SJCRH30 (cell line): Measurements from ENCODE around the gene PEX14. TPM values are rescaled to one million over a fixed set of nuclear protein-coding genes. Genes with fewer than 3 reads are reported as not detected.
A peak's percentile ranks its signal among the peaks of the same experiment; 100 is the strongest.

Experiments used
- DNase-seq, 2 experiments: peaks; one replicate each; pipeline ENCODE4 v3.0.0-alpha.2; 2015 to 2020
- H3K27ac ChIP-seq: fragments of 250-450 bp; sonication (Bioruptor Pico); 2 replicates; pipeline ENCODE4 v1.5.1; 2020; ENCODE audit warnings: mild to moderate bottlenecking, moderate library complexity
- H3K27me3 ChIP-seq: fragments of 250-450 bp; sonication (Bioruptor Pico); 2 replicates; pipeline ENCODE4 v1.5.1; 2020; ENCODE audit warnings: mild to moderate bottlenecking, moderate library complexity
- H3K36me3 ChIP-seq: fragments of 250-450 bp; sonication (Bioruptor Pico); 2 replicates; pipeline ENCODE4 v1.5.1; 2020; ENCODE audit warnings: mild to moderate bottlenecking, moderate library complexity
- H3K4me1 ChIP-seq: fragments of 250-450 bp; sonication (Bioruptor Pico); 2 replicates; pipeline ENCODE4 v1.5.1; 2020; ENCODE audit warnings: mild to moderate bottlenecking, moderate library complexity
- H3K4me3 ChIP-seq: fragments of 250-450 bp; sonication (Bioruptor Pico); 2 replicates; pipeline ENCODE4 v1.5.1; 2020; ENCODE audit warnings: mild to moderate bottlenecking, moderate library complexity
- H3K9me3 ChIP-seq: fragments of 250-450 bp; sonication (Bioruptor Pico); replicated peaks from 2 replicates; pipeline ENCODE4 v1.5.1; 2020; ENCODE audit warnings: mild to moderate bottlenecking, moderate library complexity
- total RNA-seq: library from RNA; depleted of rRNA; stranded (reverse); fragments of >200 nt; shearing (Covaris generic); gene quantifications from 2 replicates; pipeline ENCODE4 v1.2.3, GENCODE V29; 2014

Gene PEX14
- total RNA-seq, 1 experiment from 2014 or later = 14.6 TPM

DNA sequence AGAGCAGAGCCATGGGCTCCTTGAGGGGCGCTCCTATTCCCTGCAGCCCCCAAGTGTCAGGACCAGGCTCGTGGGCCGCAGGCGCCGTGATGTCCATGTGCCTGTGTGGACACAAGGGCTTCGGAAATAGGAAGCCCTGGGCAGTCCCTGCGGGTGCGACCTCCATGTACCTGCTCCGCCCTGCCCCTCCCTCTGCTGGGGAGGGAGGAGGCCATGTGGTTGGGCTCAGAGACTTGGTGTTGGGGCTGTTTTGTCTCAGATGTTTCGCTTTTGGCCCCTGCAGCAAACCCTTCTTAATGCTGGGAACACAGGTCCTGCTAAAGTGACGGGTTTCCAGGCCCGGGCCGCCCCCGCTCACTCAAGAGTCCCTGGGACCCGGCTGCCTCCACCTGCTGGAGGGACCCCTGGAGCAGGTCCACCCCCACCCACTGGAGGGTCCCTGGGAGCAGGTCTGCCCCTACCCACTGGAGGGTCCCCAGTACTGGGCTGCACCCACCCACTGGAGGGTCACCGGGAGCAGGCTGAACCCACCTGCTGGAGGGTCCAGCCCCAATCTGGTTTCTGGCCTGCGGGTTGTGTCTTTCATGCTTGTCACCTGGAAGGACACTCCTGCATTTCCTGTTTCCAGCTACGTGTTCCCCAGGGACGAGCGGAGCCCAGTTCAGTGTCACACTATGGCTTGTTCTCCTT is 156.5 kb downstream of the PEX14 start:
- peaks cover 12% of the 10 kb centered on the region for H3K4me1 ChIP-seq

DNA sequence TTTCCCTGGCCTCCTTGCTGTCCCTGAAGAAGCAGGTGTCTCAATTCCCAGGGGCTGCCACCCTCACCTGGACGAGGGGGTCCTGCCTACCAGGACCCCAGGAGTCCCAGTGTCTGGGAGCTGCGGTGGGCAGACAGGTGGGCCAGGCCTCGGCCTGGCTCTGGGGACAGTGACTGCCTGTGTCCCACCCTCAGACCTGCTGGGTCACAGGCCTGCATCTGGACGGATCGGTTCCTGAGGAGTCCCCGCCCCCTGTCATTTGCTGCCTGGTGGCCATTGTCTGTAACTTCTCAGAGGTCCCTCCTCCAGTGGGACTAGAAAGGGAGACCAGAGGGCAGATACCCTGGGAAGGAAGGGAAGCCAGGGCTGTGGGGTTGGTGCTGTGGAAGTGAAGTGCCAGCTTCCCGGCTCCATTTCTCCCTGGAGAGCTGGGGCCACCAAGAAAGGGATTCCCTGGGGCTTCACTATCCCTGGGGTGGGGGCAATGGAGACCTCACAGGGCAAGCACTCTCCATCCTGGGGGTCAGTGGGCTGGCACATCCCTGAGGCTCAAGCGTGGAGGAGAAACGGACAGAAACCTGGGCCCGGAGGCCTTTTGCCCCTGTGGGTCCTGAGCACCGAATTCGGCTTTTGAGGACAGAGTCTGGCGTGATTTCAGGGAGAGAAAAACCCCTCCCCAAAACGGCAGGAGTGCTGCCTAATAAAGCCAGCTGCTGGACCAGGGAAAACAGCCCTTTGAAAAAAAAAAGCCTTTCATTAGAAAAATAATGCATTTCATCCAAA is 157.3 kb downstream of the PEX14 start:
- H3K27ac ChIP-seq = no peak overlapping the region
- no peak for DNase-seq
- H3K36me3 ChIP-seq = no peaks in the 10 kb centered on the region
- H3K27me3 ChIP-seq = no peaks in the 10 kb centered on the region
- no peak overlapping the region for H3K4me3 ChIP-seq
- peaks cover 16% of the 10 kb centered on the region for H3K4me1 ChIP-seq
- H3K9me3 ChIP-seq = no peaks in the 10 kb centered on the region

More for the DNA sequence above, 156.5 kb downstream of the PEX14 start:
- no peaks in the 10 kb centered on the region for H3K9me3 ChIP-seq
- no peak for DNase-seq
- no peak overlapping the region for H3K27ac ChIP-seq
- H3K4me3 ChIP-seq = no peak overlapping the region
- H3K27me3 ChIP-seq = no peaks in the 10 kb centered on the region
- no peaks in the 10 kb centered on the region for H3K36me3 ChIP-seq

DNA sequence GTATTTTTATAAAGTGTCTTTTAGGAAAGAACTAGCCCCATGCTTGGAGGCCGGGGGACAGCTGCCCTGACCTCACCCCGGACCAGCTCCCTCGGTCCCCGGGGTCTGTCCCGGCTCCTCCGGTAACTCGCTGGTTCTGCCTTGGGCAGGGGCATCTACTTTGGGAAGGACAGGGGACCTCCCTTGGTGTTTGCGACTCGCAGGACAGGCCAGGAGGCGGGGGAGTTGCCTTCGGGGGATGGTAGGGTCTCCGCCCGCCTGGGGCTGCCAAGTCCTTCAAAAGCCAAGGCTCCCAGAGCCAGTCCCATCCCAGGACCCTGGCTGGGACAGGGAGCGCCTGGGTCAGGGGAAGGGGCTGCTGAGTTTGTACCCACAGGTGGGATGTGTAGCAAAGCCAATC is 157.9 kb downstream of the PEX14 start:
- no peak for DNase-seq
- no peak overlapping the region for H3K4me3 ChIP-seq
- H3K27ac ChIP-seq = no peak overlapping the region
- H3K4me1 ChIP-seq = peaks cover 22% of the 10 kb centered on the region
- H3K9me3 ChIP-seq = no peaks in the 10 kb centered on the region
- no peaks in the 10 kb centered on the region for H3K36me3 ChIP-seq
- no peaks in the 10 kb centered on the region for H3K27me3 ChIP-seq

DNA sequence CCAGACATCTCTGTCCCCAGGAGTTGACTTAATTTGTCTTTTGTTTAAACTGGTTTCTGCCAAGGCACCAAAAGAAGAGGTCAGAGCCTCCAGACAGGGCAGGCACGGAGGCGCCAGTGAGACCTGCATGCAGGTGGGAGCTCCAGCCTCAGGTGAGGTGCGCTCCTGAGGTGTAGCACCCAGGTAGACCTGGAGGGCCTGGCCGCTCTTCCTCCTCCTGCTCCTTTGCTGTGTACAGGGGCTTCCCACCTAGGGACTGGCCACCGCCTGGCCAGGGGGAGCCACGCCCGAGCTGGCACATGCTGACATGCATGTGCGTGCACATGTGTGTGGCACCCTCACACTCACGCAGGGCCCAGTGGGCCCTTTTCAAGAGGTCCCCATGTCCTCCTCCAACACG is 158.7 kb downstream of the PEX14 start:
- no peak overlapping the region for H3K4me3 ChIP-seq
- no peaks in the 10 kb centered on the region for H3K9me3 ChIP-seq
- no peak for DNase-seq
- no peaks in the 10 kb centered on the region for H3K27me3 ChIP-seq
- no peaks in the 10 kb centered on the region for H3K36me3 ChIP-seq
- H3K4me1 ChIP-seq = peaks cover 22% of the 10 kb centered on the region
- H3K27ac ChIP-seq = no peak overlapping the region

DNA sequence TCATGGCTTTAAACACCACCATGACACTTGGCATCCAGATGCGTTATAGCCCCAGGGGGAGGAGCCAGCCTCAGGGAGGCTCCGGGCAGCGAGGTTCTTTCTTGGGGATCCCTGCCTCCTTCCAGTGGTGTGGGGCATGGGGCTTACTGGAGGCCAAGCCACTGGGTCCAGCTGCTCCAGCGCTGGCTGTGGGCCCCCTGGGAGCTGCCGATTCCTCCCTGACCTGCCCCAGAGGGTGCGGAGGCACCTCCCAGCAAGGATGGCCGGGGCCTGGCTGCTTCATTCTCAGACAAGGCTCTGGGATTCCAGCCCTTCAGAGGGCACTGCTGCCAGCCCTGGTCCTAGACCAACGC is 159.3 kb downstream of the PEX14 start:
- Histone ChIP-seq H3K9me3 (no peaks in the 10 kb centered on the region), H3K27ac (no peak overlapping the region), H3K4me1 (peaks cover 22% of the 10 kb centered on the region), H3K36me3 (no peaks in the 10 kb centered on the region), H3K4me3 (no peak overlapping the region), H3K27me3 (no peaks in the 10 kb centered on the region)
- DNase-seq = no peak

DNA sequence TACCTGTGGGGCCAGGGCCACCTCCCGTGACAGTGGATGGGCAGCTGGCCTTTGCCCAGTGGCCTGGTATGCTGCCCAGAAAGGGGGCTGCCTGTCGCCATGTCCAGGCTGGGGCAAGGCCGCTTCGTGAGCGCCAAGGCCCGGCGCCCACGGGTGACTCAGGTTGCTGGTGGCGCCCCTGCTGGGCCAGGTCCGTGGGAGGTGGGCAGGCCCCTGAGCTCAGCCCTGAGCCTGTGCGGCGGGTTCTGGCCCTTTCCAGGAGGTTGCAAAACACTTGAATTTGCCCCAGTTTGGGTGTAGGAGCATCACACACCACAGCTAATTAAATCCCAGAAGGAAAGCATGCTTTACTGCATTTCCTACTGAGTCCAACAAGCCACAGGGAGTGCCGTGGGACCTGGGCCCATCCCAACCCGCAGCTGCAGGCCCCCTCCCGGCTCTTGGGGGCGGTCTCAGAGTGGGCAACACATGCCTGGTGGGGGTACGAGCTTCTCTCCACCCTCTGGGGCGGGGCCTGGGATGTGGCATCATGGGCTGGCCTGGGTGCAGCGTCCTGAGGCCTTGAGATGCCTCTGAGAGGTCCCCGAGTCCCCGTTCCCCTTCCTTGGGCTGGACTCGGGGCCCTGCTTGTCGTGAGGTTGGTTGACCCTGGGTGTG is 159.8 kb downstream of the PEX14 start:
- H3K4me3 ChIP-seq = no peak overlapping the region
- H3K4me1 ChIP-seq = peaks cover 22% of the 10 kb centered on the region
- H3K27me3 ChIP-seq = no peaks in the 10 kb centered on the region
- no peaks in the 10 kb centered on the region for H3K36me3 ChIP-seq
- DNase-seq = peak; percentile 56 to 59
- H3K9me3 ChIP-seq = no peaks in the 10 kb centered on the region
- no peak overlapping the region; the same call in 1 of the 2 replicates for H3K27ac ChIP-seq

DNA sequence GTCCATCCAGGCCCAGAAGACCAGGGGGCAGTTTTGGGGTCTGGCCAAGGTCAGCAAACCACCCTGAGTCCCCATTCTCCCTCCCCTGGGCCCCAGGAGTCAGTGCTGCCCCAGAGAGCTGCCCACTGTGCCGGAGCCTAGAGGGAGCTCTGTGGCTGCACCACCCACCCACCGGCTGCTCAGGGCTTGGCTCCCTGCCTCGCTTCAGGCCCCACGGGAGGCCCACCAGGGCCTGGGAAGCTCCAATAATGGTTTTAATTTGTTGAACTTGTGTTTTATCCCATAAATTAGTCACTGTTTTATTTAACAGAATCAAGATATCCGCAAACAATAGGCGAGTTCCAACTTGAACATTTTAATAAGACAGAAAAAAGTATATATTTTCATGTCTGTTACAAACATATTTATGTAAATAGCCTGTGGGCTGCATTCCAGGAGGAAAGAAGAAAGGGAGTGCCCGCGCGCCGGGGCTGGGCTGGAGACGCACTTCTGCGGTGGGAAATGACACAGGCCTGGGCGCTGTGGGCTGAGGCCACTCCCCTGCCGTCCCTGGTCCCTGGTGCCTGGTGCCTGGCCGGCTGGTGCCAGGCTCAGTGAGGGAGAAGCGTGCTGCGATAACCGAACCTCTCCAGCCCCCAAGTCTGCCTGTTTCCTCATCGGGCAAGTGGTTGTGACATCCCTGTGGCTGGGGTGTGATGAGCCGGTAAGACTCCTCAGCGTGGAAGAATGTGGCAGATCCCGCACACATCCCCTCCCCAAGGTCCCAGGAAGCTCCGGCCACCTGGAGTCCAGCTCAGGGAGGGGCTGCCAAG is 160.5 kb downstream of the PEX14 start:
- peak; percentile 60 to 67 for DNase-seq
- no peaks in the 10 kb centered on the region for H3K27me3 ChIP-seq
- H3K4me1 ChIP-seq = peaks cover 24% of the 10 kb centered on the region
- H3K36me3 ChIP-seq = no peaks in the 10 kb centered on the region
- H3K9me3 ChIP-seq = no peaks in the 10 kb centered on the region
- H3K4me3 ChIP-seq = no peak overlapping the region
- no peak overlapping the region; the same call in 1 of the 2 replicates for H3K27ac ChIP-seq

DNA sequence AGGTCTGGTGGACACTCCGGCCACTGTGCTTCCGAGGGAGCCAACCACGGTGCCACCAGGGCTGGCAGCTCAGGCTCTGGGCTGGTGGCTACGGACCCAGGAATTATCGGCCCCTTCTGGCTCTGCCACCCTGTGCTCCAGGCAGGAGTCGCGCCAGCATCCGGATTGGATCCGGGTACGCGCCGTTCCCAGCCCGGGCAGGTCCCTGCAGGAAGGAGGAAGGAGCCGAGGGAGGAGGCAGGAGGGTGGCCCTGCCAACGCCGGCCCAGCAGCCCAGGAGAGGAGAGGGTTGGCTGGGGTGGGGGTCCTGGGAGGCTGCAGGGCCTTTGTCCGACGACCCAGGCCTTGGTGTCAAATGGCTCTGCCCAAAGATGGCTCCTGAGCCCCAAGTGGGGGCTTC is 161.2 kb downstream of the PEX14 start:
- H3K4me1 ChIP-seq = peaks cover 25% of the 10 kb centered on the region
- no peaks in the 10 kb centered on the region for H3K36me3 ChIP-seq
- no peaks in the 10 kb centered on the region for H3K9me3 ChIP-seq
- no peak overlapping the region for H3K4me3 ChIP-seq
- no peaks in the 10 kb centered on the region for H3K27me3 ChIP-seq
- DNase-seq = no peak
- no peak overlapping the region for H3K27ac ChIP-seq

DNA sequence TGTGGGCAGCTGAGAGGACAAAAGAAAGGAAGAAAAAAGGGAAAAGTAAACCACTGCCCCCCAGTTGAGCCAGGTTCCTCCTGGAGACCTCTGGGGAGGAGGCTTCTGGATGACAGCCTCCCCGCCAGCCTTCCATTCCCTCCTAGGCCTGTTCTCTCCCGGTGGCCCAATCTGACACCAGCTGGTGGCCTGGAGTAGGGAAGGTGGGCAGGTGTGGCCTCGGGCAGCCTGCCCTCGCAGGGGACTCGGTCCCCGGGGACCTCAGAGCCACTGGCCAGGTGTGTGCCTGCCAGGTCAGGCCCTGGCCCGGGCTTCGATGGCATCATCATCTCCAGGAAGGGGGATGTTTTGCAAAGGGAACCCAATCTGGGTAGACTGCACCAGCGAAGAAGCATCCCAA is 162.7 kb downstream of the PEX14 start:
- peaks cover 25% of the 10 kb centered on the region for H3K4me1 ChIP-seq
- DNase-seq = peak in 1 of 2 experiments; percentile 26
- H3K36me3 ChIP-seq = no peaks in the 10 kb centered on the region
- H3K27ac ChIP-seq = no peak overlapping the region
- H3K27me3 ChIP-seq = no peaks in the 10 kb centered on the region
- H3K9me3 ChIP-seq = no peaks in the 10 kb centered on the region
- no peak overlapping the region for H3K4me3 ChIP-seq

DNA sequence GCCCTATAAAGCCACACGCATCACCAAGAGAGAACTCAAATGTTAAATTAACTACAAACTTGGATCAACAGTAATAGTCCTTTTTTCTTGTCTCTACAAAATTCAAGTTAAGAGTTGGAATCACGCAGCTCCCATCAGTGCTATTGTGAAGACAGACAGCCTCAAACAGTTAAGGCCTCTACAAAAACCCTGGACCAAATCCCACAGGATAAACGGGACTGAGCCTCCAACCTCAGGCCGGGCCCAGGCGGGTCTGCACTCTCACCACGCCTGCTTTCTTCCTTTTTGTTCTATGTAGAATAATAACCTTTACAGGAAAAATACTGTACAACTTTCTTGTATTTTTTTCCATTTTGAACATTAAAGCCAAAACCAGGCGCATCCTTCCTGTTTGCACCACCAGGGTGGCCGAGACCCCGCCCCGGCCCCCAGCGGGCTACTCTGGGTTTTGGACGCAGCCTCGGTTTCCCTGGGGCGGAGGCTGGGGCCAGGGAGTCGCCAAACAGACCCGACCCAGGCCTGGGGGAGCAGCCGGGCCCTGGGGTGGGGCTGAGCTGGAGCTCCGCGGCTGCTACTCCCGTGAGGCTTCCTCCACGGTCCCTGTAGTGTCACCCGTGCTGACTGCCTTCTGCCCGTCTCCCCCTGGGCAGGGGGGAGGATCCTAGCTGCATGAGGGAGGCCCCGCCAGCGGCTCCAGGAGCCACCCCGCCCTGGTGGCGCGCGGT is 163.2 kb downstream of the PEX14 start:
- H3K9me3 ChIP-seq = no peaks in the 10 kb centered on the region
- peak in 1 of 2 experiments; percentile 26 for DNase-seq
- no peaks in the 10 kb centered on the region for H3K27me3 ChIP-seq
- H3K4me1 ChIP-seq = peaks cover 25% of the 10 kb centered on the region
- no peaks in the 10 kb centered on the region for H3K36me3 ChIP-seq
- no peak overlapping the region for H3K4me3 ChIP-seq
- H3K27ac ChIP-seq = no peak overlapping the region

DNA sequence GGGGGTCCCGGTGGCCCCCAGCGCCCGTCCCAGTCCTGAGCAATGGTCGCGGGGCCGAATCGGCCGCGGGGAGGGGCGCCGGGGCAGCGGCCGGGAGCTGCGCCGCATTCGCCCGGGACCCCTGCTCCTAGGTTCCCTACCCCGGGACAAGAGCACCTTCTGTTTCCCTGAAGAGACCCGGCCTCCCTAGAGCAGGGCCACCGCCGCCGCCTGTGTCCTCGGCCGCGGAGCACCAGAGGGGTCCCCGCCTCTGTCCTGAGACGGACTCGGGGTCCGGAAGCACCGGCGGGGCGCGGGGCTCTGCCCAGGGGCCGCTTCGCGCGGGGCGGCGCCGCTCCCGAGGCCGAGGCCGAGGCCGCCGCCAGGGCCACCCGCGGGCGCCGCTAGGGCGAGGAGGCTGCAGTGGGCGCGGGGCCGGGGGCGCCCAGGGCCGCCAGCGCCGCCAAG is 163.8 kb downstream of the PEX14 start:
- Histone ChIP-seq H3K36me3 (no peaks in the 10 kb centered on the region), H3K27ac (no peak overlapping the region), H3K4me1 (peaks cover 25% of the 10 kb centered on the region), H3K4me3 (no peak overlapping the region), H3K9me3 (no peaks in the 10 kb centered on the region), H3K27me3 (no peaks in the 10 kb centered on the region)
- no peak for DNase-seq

DNA sequence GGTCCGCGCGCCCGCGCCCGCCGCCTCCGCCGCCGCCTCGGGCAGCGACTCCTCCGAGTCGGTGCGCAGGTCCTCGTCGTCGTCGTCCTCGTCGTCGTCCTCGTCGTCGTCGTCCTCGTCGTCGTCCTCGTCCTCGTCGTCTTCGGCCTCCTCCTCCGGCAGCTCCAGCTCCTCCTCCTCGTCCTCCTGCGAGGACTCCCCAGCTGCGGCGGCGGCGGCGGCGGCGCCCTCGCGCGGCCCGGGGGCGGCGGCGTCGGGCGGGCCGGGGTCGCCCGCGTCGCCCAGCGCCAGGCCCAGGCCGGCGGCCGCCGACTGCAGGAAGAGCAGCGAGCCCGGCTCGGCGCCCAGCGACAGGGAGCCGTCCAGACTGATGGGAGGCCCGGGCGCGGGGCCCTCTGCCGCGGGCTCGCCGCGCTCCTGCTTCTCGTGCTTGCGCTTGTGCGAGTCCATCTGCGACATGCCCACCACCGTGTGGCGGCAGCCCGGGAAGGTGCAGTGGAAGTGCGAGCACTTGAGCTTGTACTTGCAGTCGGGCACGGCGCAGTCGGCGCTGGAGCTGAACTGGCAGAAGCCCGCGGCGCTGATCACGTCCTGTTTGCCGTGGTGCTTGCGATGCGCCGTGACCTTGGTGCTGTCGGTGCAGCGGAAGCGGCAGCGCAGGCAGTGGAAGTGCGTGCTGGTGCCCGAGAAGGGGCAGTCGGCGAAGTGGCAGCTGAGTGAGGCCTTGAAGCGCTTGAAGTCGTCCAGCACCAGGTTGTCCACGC is 164.4 kb downstream of the PEX14 start:
- H3K27ac ChIP-seq = no peak overlapping the region
- H3K27me3 ChIP-seq = no peaks in the 10 kb centered on the region
- peaks cover 25% of the 10 kb centered on the region for H3K4me1 ChIP-seq
- no peaks in the 10 kb centered on the region for H3K9me3 ChIP-seq
- no peaks in the 10 kb centered on the region for H3K36me3 ChIP-seq
- no peak for DNase-seq
- no peak overlapping the region for H3K4me3 ChIP-seq

DNA sequence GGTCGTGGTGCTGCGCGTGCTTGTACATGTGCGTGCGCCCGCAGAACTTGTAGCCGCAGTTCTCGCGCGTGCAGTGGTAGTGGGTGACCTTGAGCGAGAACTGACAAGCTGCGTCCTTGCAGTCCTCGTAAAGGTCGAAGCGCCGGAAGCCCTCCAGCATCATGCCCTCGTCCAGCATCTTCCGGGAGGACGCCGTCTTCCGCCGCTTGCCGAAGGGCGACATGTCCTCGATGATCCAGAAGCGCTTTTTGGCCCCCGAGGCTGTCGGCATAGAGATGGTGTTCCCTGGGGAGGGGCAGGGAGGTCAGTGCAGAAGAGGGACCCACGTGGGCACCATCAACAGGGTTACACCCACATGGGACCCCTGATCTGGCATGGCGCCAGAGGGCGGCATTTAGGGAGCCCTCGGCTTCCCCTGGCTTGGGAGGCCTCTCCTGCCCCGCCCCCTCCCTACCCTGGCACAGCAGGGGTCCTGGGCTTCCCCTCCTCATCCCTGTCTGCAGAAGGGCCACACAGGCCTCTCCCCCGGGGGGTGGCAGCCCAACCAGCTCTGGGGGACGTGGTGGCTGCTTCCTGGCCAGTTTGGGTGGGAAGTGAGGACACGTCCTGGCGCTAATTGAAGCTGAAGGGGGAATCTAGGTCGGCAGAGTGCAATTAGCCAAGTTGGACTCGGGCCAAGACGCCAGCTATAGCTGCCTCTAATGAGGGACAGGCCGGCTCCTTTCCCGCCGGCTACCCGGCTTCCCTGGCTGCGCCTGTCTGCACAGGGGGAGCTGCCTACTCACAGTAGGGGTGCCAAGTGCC is 165.2 kb downstream of the PEX14 start:
- no peaks in the 10 kb centered on the region for H3K9me3 ChIP-seq
- peak; percentile 56 to 69 for DNase-seq
- H3K4me3 ChIP-seq = no peak overlapping the region
- H3K36me3 ChIP-seq = no peaks in the 10 kb centered on the region
- H3K27me3 ChIP-seq = no peaks in the 10 kb centered on the region
- H3K4me1 ChIP-seq = peaks cover 21% of the 10 kb centered on the region
- H3K27ac ChIP-seq = no peak overlapping the region
